NCI-H345 treated with DMSO at 0.1 percent for 48 hours (cell line): ENCODE measurements around the gene KCNT1.

Source experiments
- DNase-seq: peaks from one replicate; lab custom pipeline; 2025; ENCODE audit not compliant: unreplicated experiment; lab: John Stamatoyannopoulos, UW

KCNT1 gene

GRCh38 chr9:135744333-135745070, 42.5 kb downstream of the KCNT1 start:
- no peak for DNase-seq

DNA sequence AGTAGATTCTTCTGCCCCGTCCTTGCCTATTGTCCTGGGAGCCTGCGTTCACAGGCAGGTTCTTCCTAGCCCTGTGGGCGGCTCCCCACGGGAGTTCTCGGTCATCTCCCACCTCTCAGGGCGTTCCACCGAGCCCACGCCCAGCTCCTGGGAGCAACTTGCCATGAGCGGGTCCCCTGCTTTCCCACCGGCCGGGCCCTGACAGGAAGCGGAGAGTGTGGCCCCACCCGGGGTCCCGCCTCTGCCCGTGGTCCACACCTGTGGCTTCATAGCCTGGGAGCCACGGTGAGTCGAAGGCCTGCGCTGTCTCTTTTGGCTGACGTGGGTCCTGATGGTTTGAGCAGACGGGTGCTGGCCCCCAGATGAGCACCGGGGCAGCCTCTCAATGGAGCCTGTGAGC, 43.2 kb downstream of the KCNT1 start:
- no peak for DNase-seq

GRCh38 chr9:135745686-135746324, 43.8 kb downstream of the KCNT1 start:
- no peak for DNase-seq

GRCh38 chr9:135746565-135746964, 44.6 kb downstream of the KCNT1 start:
- no peak for DNase-seq

GRCh38 chr9:135747311-135747710, 45.3 kb downstream of the KCNT1 start:
- no peak for DNase-seq

DNA sequence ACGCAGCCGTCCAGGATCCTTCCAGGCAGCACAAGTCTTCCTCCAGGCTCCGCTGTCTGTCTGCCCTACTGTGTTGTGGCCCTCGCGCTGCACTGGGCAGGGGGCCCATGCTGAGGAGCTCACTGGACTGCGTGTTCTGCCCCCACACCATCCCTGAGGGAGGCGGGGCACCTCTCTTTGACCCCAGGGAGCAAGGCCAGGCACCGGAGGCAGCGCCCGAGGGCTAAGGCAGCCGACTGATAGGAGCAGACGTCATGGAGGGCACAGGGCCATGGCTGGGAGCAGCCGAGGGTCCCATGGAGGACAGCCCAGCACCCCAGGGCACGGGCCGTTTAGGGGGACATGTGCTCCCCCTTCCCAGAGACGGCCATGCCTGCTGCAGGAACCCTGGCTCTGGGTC, 46.7 kb downstream of the KCNT1 start:
- DNase-seq: no peak

- no peak for DNase-seq
Measured at GRCh38 chr9:135749171-135750045, 47.4 kb downstream of the KCNT1 start.

GRCh38 chr9:135750786-135751185, 48.8 kb downstream of the KCNT1 start:
- no peak for DNase-seq

- DNase-seq: no peak
Measured at GRCh38 chr9:135751501-135751900, 49.5 kb downstream of the KCNT1 start.

DNA sequence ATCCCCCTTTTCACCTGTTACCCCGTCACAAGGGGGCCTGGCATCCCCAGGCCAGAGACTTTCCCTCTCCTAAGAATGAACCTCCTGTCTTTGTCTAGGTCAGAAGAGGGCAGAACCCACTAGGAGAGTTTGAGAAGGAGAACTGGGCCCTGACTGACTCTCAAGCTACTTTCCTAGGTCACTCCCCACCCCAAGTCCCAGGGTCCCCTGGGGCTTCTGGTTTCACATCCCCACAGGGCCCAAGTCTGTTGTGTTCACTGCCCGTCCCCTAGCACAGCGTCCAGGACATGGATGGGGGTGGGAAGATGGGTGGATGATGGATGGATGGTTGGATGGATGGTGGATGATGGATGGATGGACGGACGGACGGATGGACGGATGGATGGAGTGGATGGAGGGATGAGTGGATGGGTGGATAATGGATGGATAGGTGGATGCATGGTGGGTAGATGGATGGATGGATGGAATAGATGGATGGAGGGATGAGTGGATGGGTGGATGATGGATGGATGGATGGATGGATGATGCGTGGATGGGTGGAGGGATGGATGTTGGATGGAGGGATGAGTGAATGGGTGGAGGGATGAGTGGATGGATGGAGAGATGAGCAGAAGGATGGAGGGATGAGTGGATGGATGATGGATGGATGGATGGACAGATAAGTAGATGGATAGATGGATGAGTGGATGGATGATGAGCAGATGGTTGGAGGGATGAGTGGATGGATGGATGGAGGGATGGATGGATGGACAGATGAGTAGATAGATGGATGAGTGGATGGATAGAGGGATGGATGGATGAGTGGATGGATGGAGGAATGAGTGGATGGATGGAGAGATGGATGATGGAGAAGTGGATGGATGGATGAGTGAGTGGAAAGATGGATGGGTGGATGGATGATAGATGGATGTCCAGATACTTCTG, 50.6 kb downstream of the KCNT1 start:
- DNase-seq: no peak

- DNase-seq: no peak
Measured at GRCh38 chr9:135753391-135754105, 51.6 kb downstream of the KCNT1 start.

- DNase-seq: no peak
Measured at GRCh38 chr9:135756576-135756975, 54.6 kb downstream of the KCNT1 start.

GRCh38 chr9:135757356-135757755, 55.4 kb downstream of the KCNT1 start:
- no peak for DNase-seq

- DNase-seq: no peak
Measured at GRCh38 chr9:135758056-135758455, 56.1 kb downstream of the KCNT1 start.

DNA sequence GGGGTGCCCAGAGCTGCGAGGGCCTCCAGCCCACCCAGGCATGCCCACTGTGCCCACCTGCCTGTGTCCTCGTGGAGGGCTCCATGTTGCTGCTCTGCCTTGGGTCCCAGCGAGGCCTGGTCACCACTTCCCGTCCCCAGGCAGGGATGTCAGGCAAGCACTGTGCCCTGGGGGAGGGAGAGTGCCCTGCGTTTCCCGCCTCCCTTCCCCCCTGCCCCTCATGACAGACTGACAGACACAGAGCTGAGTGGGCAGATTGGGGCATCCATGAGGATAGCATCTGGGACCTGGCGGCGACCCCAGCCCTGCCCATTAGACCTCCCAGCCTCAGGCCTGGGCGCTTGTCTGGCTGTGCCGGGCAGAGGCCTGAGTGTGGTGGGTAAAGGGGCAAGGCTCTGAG, 56.9 kb downstream of the KCNT1 start:
- no peak for DNase-seq

- no peak for DNase-seq
Measured at GRCh38 chr9:135759676-135760300, 57.8 kb downstream of the KCNT1 start.

GRCh38 chr9:135760465-135760864, 58.5 kb downstream of the KCNT1 start:
- DNase-seq: no peak

DNA sequence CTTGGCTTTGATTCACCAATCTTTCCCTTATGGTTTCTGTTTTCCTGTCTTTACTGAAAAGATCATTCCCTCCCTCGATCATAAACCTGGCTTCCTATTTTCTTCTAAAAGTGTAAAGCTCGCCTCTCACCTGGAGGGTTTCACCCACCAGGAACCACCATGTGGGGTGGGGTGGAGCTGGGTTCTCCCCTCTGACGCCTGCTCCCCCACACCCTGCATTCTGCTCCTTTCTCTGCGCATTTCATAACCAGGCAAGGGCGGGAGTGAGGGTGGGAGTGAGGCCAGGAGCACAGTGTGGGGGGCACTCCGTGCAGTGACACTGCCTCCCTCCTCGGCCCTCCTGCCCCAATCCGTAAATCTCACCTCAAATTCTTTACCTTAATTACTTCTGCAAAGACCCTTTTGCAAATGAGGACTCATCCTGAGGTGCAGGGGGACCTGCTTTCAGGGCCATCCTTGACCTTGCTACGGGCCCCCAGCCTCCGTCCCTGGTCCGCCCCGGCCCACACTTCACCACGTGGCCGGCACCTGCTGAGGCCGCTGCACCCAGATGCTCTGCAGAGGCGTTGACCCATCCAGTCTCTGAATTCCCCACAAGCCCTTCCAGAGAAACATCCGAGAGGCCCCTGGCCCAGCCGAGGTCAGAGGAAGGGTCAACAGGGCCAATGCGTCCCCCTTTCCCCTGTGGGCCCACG, 59.3 kb downstream of the KCNT1 start:
- DNase-seq: no peak

DNA sequence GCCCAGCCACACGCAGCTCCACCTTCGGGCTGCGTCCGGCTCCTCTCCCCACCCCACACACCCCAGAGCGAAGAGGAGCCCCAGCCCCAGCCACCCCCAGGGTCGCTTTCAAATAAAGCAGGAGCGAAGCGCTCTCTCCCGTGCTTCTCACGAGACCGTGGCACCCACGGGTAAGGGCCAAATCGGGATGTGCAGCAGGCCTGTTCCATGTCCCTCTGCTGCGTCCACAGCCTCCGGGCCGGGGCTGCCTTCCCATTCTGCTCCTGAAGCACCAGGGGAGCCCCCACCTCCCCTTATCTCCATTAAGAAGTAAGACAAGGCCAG, 59.8 kb downstream of the KCNT1 start:
- no peak for DNase-seq
